DMS153 treated with DMSO at 0.1 percent for 48 hours (cell line): ENCODE measurements around the gene MAB21L4.
A peak's percentile ranks its signal among the peaks of the same experiment; 100 is the strongest.

Experiments
- DNase-seq: peaks from one replicate; lab custom pipeline; 2025; ENCODE audit not compliant: unreplicated experiment; lab: John Stamatoyannopoulos, UW

Gene MAB21L4

DNA sequence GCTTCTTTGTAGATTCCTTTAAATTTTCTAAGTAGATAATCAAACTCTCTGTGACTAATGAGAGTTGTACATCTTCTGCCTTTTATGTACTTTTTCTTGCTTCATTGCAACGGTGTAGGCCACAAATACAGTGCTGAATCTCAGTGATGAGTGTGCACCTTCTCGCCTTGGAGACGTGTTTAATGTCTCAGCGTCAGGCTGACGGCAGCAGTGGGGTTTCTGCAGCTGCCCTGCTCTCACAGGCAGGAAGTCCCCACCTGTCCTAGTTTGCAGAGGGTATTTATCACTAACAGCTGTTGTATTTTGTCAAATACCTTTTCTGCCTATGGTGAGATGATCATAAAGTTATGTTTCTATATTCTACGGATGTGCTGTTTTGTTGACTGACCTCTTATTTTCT lies 14.0 kb downstream of the MAB21L4 start:
- DNase-seq = peak; percentile 59

- DNase-seq = no peak
Observed at GRCh38 chr2:240879105-240879504, 16.9 kb downstream of the MAB21L4 start.

DNA sequence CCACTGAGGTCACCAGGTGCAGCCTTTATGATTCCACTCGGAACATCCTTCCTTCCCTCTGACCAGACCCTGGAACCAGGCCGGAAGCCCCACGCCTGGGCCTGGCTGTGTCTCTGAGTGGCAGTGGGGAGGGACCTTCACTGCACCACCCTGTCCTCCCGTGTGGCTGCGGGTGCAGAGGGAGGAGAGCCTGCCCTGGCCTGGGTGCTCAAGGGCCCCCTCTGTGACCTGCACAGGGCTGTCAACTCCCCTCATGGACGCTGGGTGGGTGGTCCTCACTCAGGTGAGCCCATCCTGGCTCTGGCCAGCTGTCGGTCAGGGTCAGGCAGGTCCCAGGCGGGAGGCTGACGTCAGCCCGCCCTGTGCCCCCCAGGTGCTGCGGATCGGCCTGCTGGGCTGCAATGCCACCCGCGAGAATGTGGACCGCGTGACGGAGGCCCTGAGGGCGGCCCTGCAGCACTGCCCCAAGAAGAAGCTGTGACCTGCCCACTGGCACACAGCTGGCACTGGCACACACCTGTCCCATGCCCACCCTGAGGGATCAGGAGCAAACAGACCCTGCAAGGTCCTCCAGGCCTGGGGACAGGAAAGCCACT lies 17.5 kb downstream of the MAB21L4 start:
- no peak for DNase-seq

- DNase-seq = no peak
Observed at GRCh38 chr2:240877460-240878340, 18.3 kb downstream of the MAB21L4 start.

DNA sequence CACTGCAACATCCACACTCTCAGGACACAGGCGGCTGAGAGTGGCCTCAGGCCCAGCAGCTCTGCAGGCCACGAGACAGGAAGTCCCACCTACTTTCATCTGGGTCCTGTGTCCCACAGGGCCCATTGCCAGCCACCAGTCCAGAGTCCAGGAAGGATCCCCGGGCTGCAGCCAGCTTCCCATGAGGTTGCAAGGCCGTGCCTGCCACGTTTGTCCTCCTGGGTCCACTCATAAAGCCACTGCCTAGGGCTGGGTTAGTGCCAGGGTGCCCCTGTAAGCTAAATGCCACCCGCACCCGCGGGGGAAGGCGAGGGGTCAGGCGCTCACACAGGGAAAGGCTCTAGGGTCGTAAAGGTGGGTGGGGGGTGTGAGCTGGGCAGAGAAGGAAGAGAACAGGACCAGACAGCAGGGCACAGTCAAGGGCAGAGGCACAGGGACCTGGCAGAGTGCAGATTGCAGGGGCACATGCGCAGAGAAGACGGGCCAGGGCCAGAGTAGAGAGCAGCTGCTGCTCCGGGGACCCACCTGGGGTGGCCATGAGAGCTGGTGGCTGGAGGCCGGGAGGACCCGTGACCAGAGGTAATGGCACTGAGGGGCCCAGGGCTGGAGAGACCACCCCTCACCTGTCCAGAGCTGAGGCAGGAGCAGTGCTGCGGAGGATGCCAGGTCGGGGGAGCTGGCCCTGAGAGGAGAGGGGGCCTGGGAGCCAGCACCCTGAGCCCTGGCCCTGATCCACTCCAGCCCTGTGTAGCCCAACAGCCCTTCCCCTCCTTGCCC lies 19.3 kb downstream of the MAB21L4 start:
- no peak for DNase-seq

GRCh38 chr2:240876035-240876474 lies 19.9 kb downstream of the MAB21L4 start:
- no peak for DNase-seq

DNA sequence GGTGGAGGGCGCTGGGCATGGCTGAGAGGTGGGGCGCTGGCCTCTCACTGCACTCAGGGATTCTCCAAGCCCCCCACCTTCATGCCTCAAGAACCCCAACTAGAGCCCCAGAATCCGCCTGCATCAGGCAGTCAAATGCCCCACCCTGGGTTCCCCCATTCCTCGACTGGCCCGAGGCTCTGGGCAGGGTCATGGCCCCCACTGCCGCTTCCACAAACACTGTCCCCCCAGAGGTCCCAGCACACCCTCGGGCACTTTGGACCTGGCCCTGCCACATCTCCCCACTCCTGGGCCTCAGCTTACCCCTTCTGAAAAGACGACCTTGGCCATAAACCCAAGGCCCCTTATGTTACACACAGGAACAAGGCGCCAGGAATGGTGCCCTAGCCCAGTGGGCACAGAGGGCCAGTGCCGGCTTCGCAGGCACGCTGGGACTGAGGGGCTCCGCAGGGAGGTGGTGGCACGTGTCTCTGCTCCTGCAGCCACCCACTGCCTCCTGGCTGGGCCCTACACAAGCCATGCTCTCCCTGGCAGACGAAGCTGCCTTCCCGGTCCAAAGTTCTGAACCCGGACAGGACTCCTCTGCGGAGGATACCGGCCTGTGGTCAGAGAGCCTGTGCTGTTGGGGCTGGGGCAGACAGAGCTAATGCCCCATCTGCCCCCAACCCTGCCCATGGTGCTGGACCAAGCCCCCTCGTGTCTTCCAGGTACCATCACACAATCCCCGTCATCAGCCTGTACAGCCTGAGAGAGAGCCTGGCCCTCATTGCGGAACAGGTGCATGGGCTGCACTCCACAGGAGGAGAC lies 20.5 kb downstream of the MAB21L4 start:
- no peak for DNase-seq

GRCh38 chr2:240874715-240875227 lies 21.2 kb downstream of the MAB21L4 start:
- no peak for DNase-seq

- DNase-seq = no peak
Observed at GRCh38 chr2:240873805-240874714, 21.9 kb downstream of the MAB21L4 start.

- no peak for DNase-seq
Observed at GRCh38 chr2:240873098-240873788, 22.7 kb downstream of the MAB21L4 start.

DNA sequence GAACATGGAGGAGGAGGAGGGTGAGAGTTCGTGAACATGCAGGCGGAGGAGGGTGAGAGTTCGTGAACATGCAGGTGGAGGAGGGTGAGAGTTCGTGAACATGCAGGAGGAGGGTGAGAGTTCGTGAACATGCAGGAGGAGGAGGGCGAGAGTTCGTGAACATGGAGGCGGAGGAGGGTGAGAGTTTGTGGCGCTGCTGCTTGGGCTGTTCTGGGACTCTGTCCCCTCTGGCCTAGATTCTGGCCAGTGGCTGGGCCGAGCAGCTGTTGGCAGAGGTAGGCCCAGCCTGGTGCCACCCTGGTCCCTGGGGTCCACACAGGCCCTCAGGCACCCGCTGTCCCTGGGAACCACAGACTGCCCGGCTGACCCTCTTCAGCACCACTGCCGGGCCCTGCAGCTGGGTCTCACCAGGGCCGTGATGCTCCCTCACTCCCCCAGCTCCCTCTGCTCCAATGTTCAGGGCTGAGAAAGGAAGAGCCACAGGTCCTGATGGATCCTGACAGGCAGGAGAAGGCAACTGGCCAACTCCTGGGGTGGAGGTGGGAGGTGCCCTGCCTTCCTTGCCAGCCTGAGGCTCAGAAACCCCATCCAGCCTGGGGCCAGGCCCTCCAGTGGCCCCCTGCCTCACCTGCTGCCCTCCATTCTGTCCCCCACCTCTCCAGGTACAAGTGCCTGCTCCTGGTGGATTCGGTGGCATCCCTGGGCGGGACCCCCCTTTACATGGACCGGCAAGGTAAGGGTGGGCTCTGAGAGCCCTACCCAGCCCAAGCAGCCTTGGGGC lies 23.4 kb downstream of the MAB21L4 start:
- DNase-seq = no peak

- DNase-seq = no peak
Observed at GRCh38 chr2:240871071-240871958, 24.6 kb downstream of the MAB21L4 start.

DNA sequence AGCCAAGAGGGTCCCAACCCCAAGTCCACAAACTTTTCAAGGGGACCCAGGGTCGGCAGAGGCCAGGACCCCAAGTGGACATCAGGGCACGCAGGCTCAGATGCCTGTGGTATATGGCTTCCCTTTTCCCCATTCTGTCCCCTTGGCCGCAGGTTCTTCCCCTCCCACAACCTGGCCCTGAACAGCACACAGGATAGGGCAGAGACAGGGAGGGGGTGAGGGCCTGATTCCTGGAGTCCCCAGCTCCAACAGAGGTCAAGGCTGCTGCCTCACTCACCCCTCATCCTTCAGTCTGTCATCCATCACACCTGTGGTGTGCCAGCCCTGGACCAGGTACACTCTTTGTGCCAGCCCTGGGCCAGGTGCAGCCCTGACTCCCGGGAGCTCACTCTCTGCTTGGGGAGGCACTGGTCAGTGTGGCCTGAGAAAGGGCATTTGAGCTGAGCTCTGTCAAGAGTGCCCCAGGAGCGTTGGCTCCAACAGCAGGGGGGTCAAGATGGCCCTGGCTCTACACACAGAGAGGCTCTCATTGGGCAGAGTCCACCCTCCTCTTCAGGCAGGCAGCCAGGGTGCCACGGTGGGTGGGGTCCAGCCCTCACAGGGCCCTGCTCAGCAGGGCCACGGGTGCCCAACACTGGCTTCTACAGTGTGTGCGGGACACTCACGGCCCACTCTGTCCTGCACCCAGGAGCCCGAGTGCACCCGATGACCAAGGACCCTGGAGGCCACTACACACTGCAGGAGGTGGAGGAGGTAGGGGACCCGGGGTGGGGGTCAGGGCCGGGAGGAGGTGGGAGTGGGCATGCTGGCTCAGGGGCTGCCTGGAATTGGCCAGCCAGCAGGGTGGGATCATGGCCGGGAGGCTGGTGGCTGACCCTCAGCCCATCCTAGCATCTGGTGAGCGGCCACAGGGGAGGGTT lies 25.7 kb downstream of the MAB21L4 start:
- DNase-seq = no peak

DNA sequence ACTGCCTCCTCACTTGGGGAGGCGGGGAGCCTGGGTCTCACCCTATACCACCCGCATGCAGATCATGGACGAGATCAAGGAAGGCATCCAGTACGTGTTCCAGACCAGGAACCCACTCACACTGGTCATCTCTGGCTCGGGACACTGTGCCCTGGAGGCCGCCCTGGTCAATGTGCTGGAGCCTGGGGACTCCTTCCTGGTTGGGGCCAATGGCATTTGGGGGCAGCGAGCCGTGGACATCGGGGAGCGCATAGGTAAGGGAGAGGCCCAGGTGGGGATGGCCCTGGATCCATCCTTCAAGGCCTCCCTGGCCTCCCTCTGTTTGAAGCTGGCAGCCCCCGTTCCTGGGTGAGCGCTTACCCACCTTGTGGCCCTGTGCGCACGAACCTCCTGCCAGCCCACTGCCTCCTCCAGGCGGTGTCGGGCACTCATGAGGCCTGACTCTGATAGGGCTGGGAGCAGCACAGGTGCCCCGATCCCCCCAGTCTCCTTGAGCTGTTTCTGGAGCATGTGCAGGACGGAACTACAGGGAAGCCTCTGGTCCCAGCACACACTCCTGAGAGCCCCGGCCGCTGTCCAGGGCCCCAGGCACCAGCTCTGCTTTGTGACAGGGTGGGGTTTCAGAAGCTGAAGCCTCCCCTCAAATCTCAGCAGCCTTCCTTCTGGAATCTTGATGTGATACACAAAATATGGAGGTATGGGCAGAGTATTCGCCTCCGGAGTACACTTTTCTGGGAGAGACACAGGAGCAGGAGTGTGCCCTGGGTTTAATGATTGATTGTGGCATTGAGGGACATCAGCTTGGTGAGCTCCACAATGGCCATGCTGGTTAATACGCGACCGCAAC lies 26.6 kb downstream of the MAB21L4 start:
- no peak for DNase-seq
